Measurements from ENCODE around the gene KHDC4. TPM values are rescaled to one million over a fixed set of nuclear protein-coding genes. Genes with fewer than 3 reads are reported as not detected.

The KHDC4 gene
- total RNA-seq, 1 donor from 2014 or later: 83.8 TPM

Other genes with a start within 250 kb of the KHDC4 start
- 91.7 TPM for gene YY1AP1, start 245.6 kb downstream of the KHDC4 start, total RNA-seq
- gene DAP3, start 245.3 kb downstream of the KHDC4 start, total RNA-seq: 122 TPM
- 82.9 TPM for gene GON4L, start 77.2 kb downstream of the KHDC4 start, total RNA-seq
- gene SYT11, start 74.8 kb downstream of the KHDC4 start, total RNA-seq: 11.3 TPM
- 29.8 TPM for gene RIT1, start 23.1 kb downstream of the KHDC4 start, total RNA-seq
- gene RXFP4, start 7.2 kb upstream of the KHDC4 start, total RNA-seq: not detected
- gene ARHGEF2, start 44.1 kb upstream of the KHDC4 start, total RNA-seq: 104 TPM
- gene SSR2, start 86.5 kb upstream of the KHDC4 start, total RNA-seq: 189 TPM
- 40.0 TPM for gene UBQLN4, start 119.4 kb upstream of the KHDC4 start, total RNA-seq
- 47.5 TPM for gene LAMTOR2, start 120.4 kb upstream of the KHDC4 start, total RNA-seq
- 182 TPM for gene RAB25, start 126.7 kb upstream of the KHDC4 start, total RNA-seq
- gene MEX3A, start 148.1 kb upstream of the KHDC4 start, total RNA-seq: 1.2 TPM
- gene LMNA, start 180.3 kb upstream of the KHDC4 start, total RNA-seq: 444 TPM
- gene SEMA4A, start 219.2 kb upstream of the KHDC4 start, total RNA-seq: 49.3 TPM